SJSA1 (cell line): Measurements from ENCODE around the gene CEP135. TPM values are rescaled to one million over a fixed set of nuclear protein-coding genes. Genes with fewer than 3 reads are reported as not detected.

Source experiments
- DNase-seq, 2 experiments: peaks; one replicate each; pipeline ENCODE4 v3.0.0-alpha.2; 2015 to 2020; ENCODE audit warnings: low spot score in 2 of 2, low read depth in 1 of 2
- H3K27ac ChIP-seq: fragments of 250-450 bp; sonication (Bioruptor Pico); 2 replicates; pipeline ENCODE4 v1.5.1; 2020; ENCODE audit warnings: mild to moderate bottlenecking, moderate library complexity
- H3K27me3 ChIP-seq: fragments of 250-450 bp; sonication (Bioruptor Pico); replicated peaks from 2 replicates; pipeline ENCODE4 v1.5.1; 2020; ENCODE audit warnings: mild to moderate bottlenecking, moderate library complexity
- H3K36me3 ChIP-seq: fragments of 250-450 bp; sonication (Bioruptor Pico); 2 replicates; pipeline ENCODE4 v1.5.1; 2020; ENCODE audit warnings: mild to moderate bottlenecking
- H3K4me1 ChIP-seq: fragments of 250-450 bp; sonication (Bioruptor Pico); replicated peaks from 2 replicates; pipeline ENCODE4 v1.6.1; 2021; ENCODE audit warnings: mild to moderate bottlenecking
- H3K4me3 ChIP-seq: fragments of 250-450 bp; sonication (Bioruptor Pico); 2 replicates; pipeline ENCODE4 v1.5.1; 2020; ENCODE audit warnings: mild to moderate bottlenecking
- H3K9me3 ChIP-seq: fragments of 250-450 bp; sonication (Bioruptor Pico); replicated peaks from 2 replicates; pipeline ENCODE4 v1.5.1; 2020; ENCODE audit warnings: mild to moderate bottlenecking
- total RNA-seq: library from RNA; depleted of rRNA; stranded (reverse); fragments of >200 nt; shearing (Covaris generic); gene quantifications from 2 replicates; pipeline ENCODE4 v1.2.3, GENCODE V29; 2014

The CEP135 gene
- total RNA-seq, 1 experiment from 2014 or later, result 14.0 TPM

- Histone ChIP-seq H3K9me3 (no peaks in the 10 kb centered on the region), H3K4me1 (no peaks in the 10 kb centered on the region), H3K27me3 (no peaks in the 10 kb centered on the region), H3K27ac (no peak overlapping the region), H3K36me3 (peaks cover 55% of the 10 kb centered on the region), H3K4me3 (no peak overlapping the region)
- DNase-seq, result no peak
These were observed 47.9 kb downstream of the CEP135 start for GRCh38 chr4:55996646-55997045.

GRCh38 chr4:56003606-56004005 lies 54.9 kb downstream of the CEP135 start:
- Histone ChIP-seq H3K9me3 (no peaks in the 10 kb centered on the region), H3K36me3 (peaks cover 53% of the 10 kb centered on the region), H3K4me3 (no peak overlapping the region), H3K27ac (no peak overlapping the region), H3K27me3 (no peaks in the 10 kb centered on the region), H3K4me1 (no peaks in the 10 kb centered on the region)
- DNase-seq, result no peak

GRCh38 chr4:56004235-56004634 lies 55.5 kb downstream of the CEP135 start:
- no peak overlapping the region for H3K4me3 ChIP-seq
- no peak for DNase-seq
- H3K9me3 ChIP-seq, result no peaks in the 10 kb centered on the region
- H3K36me3 ChIP-seq, result peaks cover 51% of the 10 kb centered on the region
- no peaks in the 10 kb centered on the region for H3K27me3 ChIP-seq
- no peaks in the 10 kb centered on the region for H3K4me1 ChIP-seq
- no peak overlapping the region for H3K27ac ChIP-seq

- no peaks in the 10 kb centered on the region for H3K9me3 ChIP-seq
- H3K27ac ChIP-seq, result no peak overlapping the region
- DNase-seq, result no peak
- no peaks in the 10 kb centered on the region for H3K27me3 ChIP-seq
- no peak overlapping the region for H3K4me3 ChIP-seq
- H3K4me1 ChIP-seq, result no peaks in the 10 kb centered on the region
- H3K36me3 ChIP-seq, result peaks cover 55% of the 10 kb centered on the region
These were observed 58.4 kb downstream of the CEP135 start for GRCh38 chr4:56007154-56007553.

GRCh38 chr4:56008206-56008605 lies 59.5 kb downstream of the CEP135 start:
- Histone ChIP-seq H3K4me3 (no peak overlapping the region), H3K36me3 (peaks cover 58% of the 10 kb centered on the region), H3K9me3 (no peaks in the 10 kb centered on the region), H3K27me3 (no peaks in the 10 kb centered on the region), H3K4me1 (no peaks in the 10 kb centered on the region), H3K27ac (no peak overlapping the region)
- DNase-seq, result no peak

GRCh38 chr4:56026596-56026995 lies 77.9 kb downstream of the CEP135 start:
- no peak for DNase-seq
- H3K4me3 ChIP-seq, result no peak overlapping the region
- H3K27ac ChIP-seq, result 0 out of 2 replicates have a peak overlapping the region, but pooled peaks have one; percentile 11

GRCh38 chr4:56028165-56028564 lies 79.4 kb downstream of the CEP135 start:
- no peak for DNase-seq
- no peaks in the 10 kb centered on the region for H3K9me3 ChIP-seq
- no peak overlapping the region for H3K4me3 ChIP-seq
- no peaks in the 10 kb centered on the region for H3K4me1 ChIP-seq
- peaks cover 42% of the 10 kb centered on the region for H3K36me3 ChIP-seq
- no peaks in the 10 kb centered on the region for H3K27me3 ChIP-seq
- H3K27ac ChIP-seq, result no peak overlapping the region

More at GRCh38 chr4:56026596-56026995, 77.9 kb downstream of the CEP135 start:
- H3K27me3 ChIP-seq, result no peaks in the 10 kb centered on the region
- no peaks in the 10 kb centered on the region for H3K9me3 ChIP-seq
- H3K36me3 ChIP-seq, result peaks cover 42% of the 10 kb centered on the region
- H3K4me1 ChIP-seq, result no peaks in the 10 kb centered on the region

GRCh38 chr4:56038487-56039162 lies 89.9 kb downstream of the CEP135 start:
- Histone ChIP-seq H3K36me3 (no peaks in the 10 kb centered on the region), H3K27me3 (peaks cover 9% of the 10 kb centered on the region; the same call in 1 of the 2 replicates), H3K4me1 (no peaks in the 10 kb centered on the region), H3K4me3 (no peak overlapping the region), H3K9me3 (no peaks in the 10 kb centered on the region), H3K27ac (no peak overlapping the region)
- DNase-seq, result no peak

- Histone ChIP-seq H3K27ac (no peak overlapping the region), H3K27me3 (peaks cover 19% of the 10 kb centered on the region), H3K4me1 (no peaks in the 10 kb centered on the region)
These were observed 92.1 kb downstream of the CEP135 start for GRCh38 chr4:56040842-56041241.

GRCh38 chr4:56042225-56042624 lies 93.5 kb downstream of the CEP135 start:
- Histone ChIP-seq H3K27me3 (peaks cover 19% of the 10 kb centered on the region), H3K4me1 (no peaks in the 10 kb centered on the region), H3K4me3 (no peak overlapping the region), H3K27ac (no peak overlapping the region), H3K9me3 (no peaks in the 10 kb centered on the region), H3K36me3 (no peaks in the 10 kb centered on the region)
- no peak for DNase-seq

More at GRCh38 chr4:56040842-56041241, 92.1 kb downstream of the CEP135 start:
- no peak for DNase-seq
- Histone ChIP-seq H3K4me3 (no peak overlapping the region), H3K36me3 (no peaks in the 10 kb centered on the region), H3K9me3 (no peaks in the 10 kb centered on the region)

- Histone ChIP-seq H3K36me3 (peaks cover 6% of the 10 kb centered on the region; the same call in 1 of the 2 replicates), H3K4me1 (peaks cover 13% of the 10 kb centered on the region), H3K27me3 (peaks cover 39% of the 10 kb centered on the region), H3K4me3 (peak overlapping the region; percentile 60), H3K9me3 (no peaks in the 10 kb centered on the region), H3K27ac (no peak overlapping the region)
- no peak for DNase-seq
These were observed 99.6 kb downstream of the CEP135 start for GRCh38 chr4:56048383-56048701.

GRCh38 chr4:56048702-56049431 lies 100.1 kb downstream of the CEP135 start:
- peaks cover 36% of the 10 kb centered on the region for H3K27me3 ChIP-seq
- H3K27ac ChIP-seq, result no peak overlapping the region
- peaks cover 13% of the 10 kb centered on the region for H3K4me1 ChIP-seq
- peaks cover 6% of the 10 kb centered on the region; the same call in 1 of the 2 replicates for H3K36me3 ChIP-seq
- H3K4me3 ChIP-seq, result peak overlapping the region; percentile 60
- peak; percentile 28 to 60 for DNase-seq
- no peaks in the 10 kb centered on the region for H3K9me3 ChIP-seq

- no peak for DNase-seq
- H3K27ac ChIP-seq, result no peak overlapping the region
- peaks cover 13% of the 10 kb centered on the region for H3K4me1 ChIP-seq
- H3K9me3 ChIP-seq, result no peaks in the 10 kb centered on the region
- no peak overlapping the region for H3K4me3 ChIP-seq
- peaks cover 6% of the 10 kb centered on the region; the same call in 1 of the 2 replicates for H3K36me3 ChIP-seq
- H3K27me3 ChIP-seq, result peaks cover 29% of the 10 kb centered on the region
These were observed 101.9 kb downstream of the CEP135 start for GRCh38 chr4:56050625-56051024.

- no peak for DNase-seq
- peaks cover 27% of the 10 kb centered on the region for H3K27me3 ChIP-seq
- H3K27ac ChIP-seq, result no peak overlapping the region
- no peaks in the 10 kb centered on the region for H3K9me3 ChIP-seq
- H3K36me3 ChIP-seq, result peaks cover 6% of the 10 kb centered on the region; the same call in 1 of the 2 replicates
- H3K4me1 ChIP-seq, result peaks cover 13% of the 10 kb centered on the region
- H3K4me3 ChIP-seq, result no peak overlapping the region
These were observed 102.4 kb downstream of the CEP135 start for GRCh38 chr4:56051029-56051709.
